BLaER1 treated with 17β-estradiol and CSF1 and Interleukin-3, amounts not matched to agents 10 nM and 100 nM (cell line): ENCODE results near the gene MBTD1.
"Not testable (repeated sequence)": the region's sequence is repeated elsewhere in the genome, so short reads cannot be mapped to it uniquely, and the experiment has no call there.

Source experiments
- H3K27ac ChIP-seq, 11 experiments: shearing (Covaris generic); formaldehyde crosslinking; 2 replicates each; pipeline ENCODE4 v1.8.1; 2022
- H3K27me3 ChIP-seq, 11 experiments: shearing (Covaris generic); formaldehyde crosslinking; 2 replicates each; pipeline ENCODE4 v1.8.1; 2022
- H3K36me3 ChIP-seq, 11 experiments: shearing (Covaris generic); formaldehyde crosslinking; 2 replicates each; pipeline ENCODE4 v1.8.1; 2022
- H3K4me1 ChIP-seq, 10 experiments: shearing (Covaris generic); formaldehyde crosslinking; 2 replicates each; pipeline ENCODE4 v1.8.1; 2022
- H3K4me2 ChIP-seq, 11 experiments: shearing (Covaris generic); formaldehyde crosslinking; 2 replicates each; pipeline ENCODE4 v1.8.1; 2022
- H3K4me3 ChIP-seq, 10 experiments: shearing (Covaris generic); formaldehyde crosslinking; 2 replicates each; pipeline ENCODE4 v1.8.1; 2022
- H3K9ac ChIP-seq, 11 experiments: shearing (Covaris generic); formaldehyde crosslinking; 2 replicates each; pipeline ENCODE4 v1.8.1; 2022
- H3K9me3 ChIP-seq, 11 experiments: shearing (Covaris generic); formaldehyde crosslinking; replicated peaks in 1 of 11; 2 replicates each; pipeline ENCODE4 v1.8.1; 2022
- H4K20me1 ChIP-seq, 11 experiments: shearing (Covaris generic); formaldehyde crosslinking; 2 replicates each; pipeline ENCODE4 v1.8.1; 2022
- Cebpa-rat ChIP-seq, 11 experiments: shearing (Covaris generic); IDR thresholded peaks; 2 replicates each; pipeline ENCODE4 v1.8.1; 2022

Gene MBTD1

DNA sequence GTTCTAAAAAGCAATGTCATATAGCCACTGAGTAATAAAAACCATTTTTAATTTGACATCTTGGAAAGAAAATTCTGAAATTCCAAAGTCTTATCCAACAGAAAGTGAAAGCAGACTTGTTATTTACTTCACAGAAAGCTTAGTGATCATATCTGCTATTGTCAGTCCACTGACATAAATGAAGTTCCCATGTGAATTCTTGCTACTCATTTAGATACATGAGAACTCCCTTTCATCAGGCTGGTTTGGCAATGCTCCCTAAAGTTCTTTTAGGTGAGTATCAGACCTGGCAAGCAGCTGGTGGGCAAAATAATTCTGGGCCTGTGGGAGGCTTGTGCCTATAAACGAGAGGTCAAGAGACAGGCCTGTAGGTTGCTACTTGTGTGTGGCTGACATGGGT lies 70.2 kb downstream of the MBTD1 start:
- Histone ChIP-seq H3K4me2 (no peak overlapping the region), H3K4me3 (no peak overlapping the region), H3K27ac (no peak overlapping the region), H3K4me1 (no peaks in the 10 kb centered on the region), H3K27me3 (no peaks in the 10 kb centered on the region), H4K20me1 (no peaks in the 10 kb centered on the region; a peak in 2 of 22 replicates), H3K9ac (no peak overlapping the region), H3K9me3 (no peaks in the 10 kb centered on the region), H3K36me3 (peaks cover 81 to 100% (median 97%) of the 10 kb centered on the region in 11 experiments)
- no peak for TF ChIP-seq Cebpa-rat (IDR thresholded peaks at IDR 0.05)

GRCh38 chr17:51189162-51189561 lies 70.7 kb downstream of the MBTD1 start:
- H3K9ac ChIP-seq = no peak overlapping the region
- H3K4me3 ChIP-seq = no peak overlapping the region
- TF ChIP-seq Cebpa-rat (IDR thresholded peaks at IDR 0.05) = no peak
- no peaks in the 10 kb centered on the region for H3K27me3 ChIP-seq
- H3K36me3 ChIP-seq = peaks cover 81 to 100% (median 96%) of the 10 kb centered on the region in 11 experiments
- no peaks in the 10 kb centered on the region; a peak in 2 of 22 replicates for H4K20me1 ChIP-seq
- H3K27ac ChIP-seq = no peak overlapping the region
- H3K9me3 ChIP-seq = no peaks in the 10 kb centered on the region
- no peak overlapping the region for H3K4me2 ChIP-seq
- H3K4me1 ChIP-seq = no peaks in the 10 kb centered on the region

- H3K4me3 ChIP-seq = no peak overlapping the region
Observed at GRCh38 chr17:51188271-51188833, 71.5 kb downstream of the MBTD1 start.

DNA sequence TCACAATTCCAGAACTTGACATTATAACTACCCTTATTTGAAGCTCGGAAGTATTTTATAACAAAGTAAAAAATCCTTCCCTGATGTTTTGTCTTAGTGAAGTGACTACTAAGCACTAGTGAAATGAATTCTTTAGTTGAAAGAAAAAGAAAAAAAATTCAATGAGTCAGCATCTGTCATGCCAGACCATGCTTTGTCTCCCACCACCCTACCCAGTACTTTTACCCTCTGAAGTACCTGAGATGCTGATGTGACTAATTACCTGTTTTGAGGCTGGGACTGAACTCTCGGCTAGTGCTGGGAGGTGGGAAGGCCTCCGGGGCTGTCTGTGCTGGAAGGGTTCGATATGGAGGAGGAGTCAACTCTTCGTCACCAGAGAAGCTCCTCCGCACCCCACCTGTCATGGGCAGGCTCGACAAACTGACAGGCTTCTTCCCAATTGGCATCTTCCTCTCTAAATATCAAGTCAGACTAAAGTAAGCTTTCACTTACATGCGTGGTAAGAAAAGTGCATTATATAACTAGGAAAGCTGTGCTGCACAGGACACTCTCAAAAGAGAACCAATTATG lies 74.0 kb downstream of the MBTD1 start:
- Histone ChIP-seq H3K9ac (no peak overlapping the region), H3K36me3 (peaks cover 83 to 100% (median 96%) of the 10 kb centered on the region in 11 experiments), H4K20me1 (peaks cover 0 to 7% (median 0%) of the 10 kb centered on the region in 11 experiments; a peak in 3 of 22 replicates), H3K4me1 (no peaks in the 10 kb centered on the region), H3K4me3 (no peak overlapping the region), H3K9me3 (no peaks in the 10 kb centered on the region), H3K4me2 (no peak overlapping the region), H3K27ac (no peak overlapping the region), H3K27me3 (no peaks in the 10 kb centered on the region)
- TF ChIP-seq Cebpa-rat (IDR thresholded peaks at IDR 0.05) = no peak

More at GRCh38 chr17:51188271-51188833, 71.5 kb downstream of the MBTD1 start:
- Histone ChIP-seq H3K9ac (no peak overlapping the region), H4K20me1 (no peaks in the 10 kb centered on the region; a peak in 2 of 22 replicates), H3K36me3 (peaks cover 81 to 100% (median 96%) of the 10 kb centered on the region in 11 experiments), H3K27ac (no peak overlapping the region), H3K4me2 (no peak overlapping the region), H3K4me1 (no peaks in the 10 kb centered on the region), H3K9me3 (no peaks in the 10 kb centered on the region), H3K27me3 (no peaks in the 10 kb centered on the region)
- TF ChIP-seq Cebpa-rat (IDR thresholded peaks at IDR 0.05) = no peak

DNA sequence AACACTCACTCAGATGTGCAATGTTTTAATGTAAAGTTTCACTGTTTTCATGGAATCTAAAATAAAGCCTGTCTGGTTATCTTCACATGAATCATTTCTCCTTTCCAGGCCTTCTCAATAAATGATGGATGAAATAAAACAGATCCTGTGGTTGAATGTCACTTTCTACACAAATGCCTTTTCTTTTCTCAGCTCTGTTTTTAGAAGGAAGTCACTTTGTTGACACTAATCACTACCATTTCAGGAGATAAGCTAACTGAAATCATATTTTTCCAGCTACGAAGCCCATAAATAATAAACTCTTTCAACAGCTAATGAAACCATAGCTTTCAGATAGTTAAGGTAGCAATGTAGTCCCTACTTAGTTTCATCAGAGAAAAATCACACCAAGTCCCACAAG lies 75.7 kb downstream of the MBTD1 start:
- Histone ChIP-seq H3K9me3 (no peaks in the 10 kb centered on the region), H3K27ac (no peak overlapping the region), H3K27me3 (no peaks in the 10 kb centered on the region), H3K9ac (no peak overlapping the region), H3K36me3 (peaks cover 75 to 95% (median 88%) of the 10 kb centered on the region in 11 experiments), H3K4me3 (no peak overlapping the region), H3K4me1 (no peaks in the 10 kb centered on the region), H3K4me2 (no peak overlapping the region), H4K20me1 (peaks cover 0 to 7% (median 0%) of the 10 kb centered on the region in 11 experiments; a peak in 2 of 22 replicates)
- TF ChIP-seq Cebpa-rat (IDR thresholded peaks at IDR 0.05) = no peak

GRCh38 chr17:51180486-51180885 lies 79.4 kb downstream of the MBTD1 start:
- no peak overlapping the region for H3K27ac ChIP-seq
- H3K9me3 ChIP-seq = no peaks in the 10 kb centered on the region
- TF ChIP-seq Cebpa-rat (IDR thresholded peaks at IDR 0.05) = no peak
- no peaks in the 10 kb centered on the region for H3K4me1 ChIP-seq
- H3K27me3 ChIP-seq = no peaks in the 10 kb centered on the region
- H4K20me1 ChIP-seq = peaks cover 0 to 22% (median 0%) of the 10 kb centered on the region in 11 experiments; a peak in 6 of 22 replicates
- H3K36me3 ChIP-seq = peaks cover 66 to 90% (median 76%) of the 10 kb centered on the region in 11 experiments
- H3K4me2 ChIP-seq = no peak overlapping the region
- no peak overlapping the region for H3K4me3 ChIP-seq
- H3K9ac ChIP-seq = no peak overlapping the region

DNA sequence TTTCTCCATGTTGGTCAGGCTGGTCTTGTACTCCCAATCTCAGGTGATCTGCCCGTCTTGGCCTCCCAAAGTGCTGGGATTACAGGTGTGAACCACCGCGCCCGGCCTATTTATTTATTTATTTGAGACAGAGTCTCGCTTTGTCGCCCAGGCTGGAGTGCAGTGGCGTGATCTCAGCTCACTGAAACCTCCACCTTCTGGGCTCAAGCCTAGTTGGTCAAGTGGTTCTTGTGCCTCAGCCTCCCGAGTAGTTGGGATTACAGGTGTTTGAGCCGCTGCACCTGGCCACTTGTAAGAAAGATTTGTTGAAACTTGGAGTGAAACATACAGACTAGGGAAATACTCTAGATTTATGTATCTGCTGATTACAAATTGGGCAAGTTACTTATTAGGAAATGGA lies 87.8 kb downstream of the MBTD1 start:
- not testable (repeated sequence) for H3K4me3 ChIP-seq, H3K4me2 ChIP-seq, H3K27ac ChIP-seq, H3K27me3 ChIP-seq, H3K9ac ChIP-seq, H3K9me3 ChIP-seq
- Histone ChIP-seq H3K4me1 (peaks cover 13 to 24% (median 22%) of the 10 kb centered on the region in 10 experiments), H3K36me3 (peaks cover 77 to 95% (median 91%) of the 10 kb centered on the region in 11 experiments), H4K20me1 (peaks cover 15 to 90% (median 62%) of the 10 kb centered on the region in 11 experiments; a peak in 20 of 22 replicates)

DNA sequence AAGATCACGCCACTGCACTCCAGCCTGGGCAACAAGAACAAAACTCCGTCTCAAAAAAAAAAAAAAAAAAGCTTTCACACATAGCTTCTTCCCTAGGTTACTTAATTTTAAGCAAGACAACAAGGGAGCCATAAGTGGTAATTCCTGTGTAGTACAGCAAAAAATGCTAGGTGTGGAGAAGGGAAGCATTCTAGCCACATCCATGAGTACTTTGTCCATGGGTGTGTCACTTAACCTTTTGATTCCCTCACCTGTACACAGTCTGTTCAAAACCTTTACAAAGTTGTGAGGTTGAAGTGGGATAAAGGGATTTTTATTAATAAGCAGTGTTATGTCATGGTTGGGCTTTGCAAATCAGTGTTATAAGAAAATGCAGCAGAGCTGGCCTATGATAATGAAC lies 89.1 kb downstream of the MBTD1 start:
- Histone ChIP-seq H3K27me3 (no peaks in the 10 kb centered on the region), H3K36me3 (peaks cover 77 to 86% (median 83%) of the 10 kb centered on the region in 11 experiments), H3K27ac (no peak overlapping the region), H3K4me1 (peaks cover 15 to 26% (median 23%) of the 10 kb centered on the region in 10 experiments), H4K20me1 (peaks cover 15 to 86% (median 62%) of the 10 kb centered on the region in 11 experiments; a peak in 20 of 22 replicates), H3K4me2 (no peak overlapping the region), H3K9me3 (no peaks in the 10 kb centered on the region), H3K4me3 (no peak overlapping the region), H3K9ac (no peak overlapping the region)
- no peak for TF ChIP-seq Cebpa-rat (IDR thresholded peaks at IDR 0.05)

DNA sequence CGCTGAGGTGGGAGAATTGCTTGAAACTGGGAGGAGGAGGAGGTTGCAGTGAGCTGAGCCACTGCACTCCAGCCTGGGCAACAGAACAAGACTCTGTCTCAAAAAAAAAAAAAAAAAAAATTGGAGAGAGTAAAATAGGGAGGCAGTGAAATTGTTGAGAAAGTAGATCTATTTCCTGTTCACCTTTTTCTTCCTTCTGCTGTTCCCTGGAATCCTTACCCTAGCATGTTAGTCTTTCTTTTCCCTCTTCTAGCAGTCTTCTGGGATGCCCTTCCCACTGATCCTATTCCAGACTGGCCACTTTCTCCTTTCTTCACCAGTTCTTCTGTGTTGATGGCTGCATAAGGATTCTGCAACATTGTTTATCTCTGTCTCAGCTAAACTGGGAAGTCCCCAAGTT lies 90.5 kb downstream of the MBTD1 start:
- Histone ChIP-seq H3K36me3 (peaks cover 63 to 78% (median 71%) of the 10 kb centered on the region in 11 experiments), H3K27ac (no peak overlapping the region)
- no peak for TF ChIP-seq Cebpa-rat (IDR thresholded peaks at IDR 0.05)

More for the DNA sequence above, 90.5 kb downstream of the MBTD1 start:
- Histone ChIP-seq H3K4me3 (no peak overlapping the region), H3K27me3 (no peaks in the 10 kb centered on the region), H3K9ac (0 out of 22 replicates have a peak overlapping the region, but pooled peaks of 1 of the 11 experiments have one; percentile 21), H3K4me1 (peaks cover 25 to 35% (median 33%) of the 10 kb centered on the region in 10 experiments), H4K20me1 (peaks cover 15 to 87% (median 62%) of the 10 kb centered on the region in 11 experiments; a peak in 20 of 22 replicates), H3K9me3 (no peaks in the 10 kb centered on the region), H3K4me2 (peak overlapping the region in 2 of 11 experiments; percentile 95 to 97; a peak in 2 of 22 replicates)
